ENCODE measurements around the gene KIF4B.

DNA sequence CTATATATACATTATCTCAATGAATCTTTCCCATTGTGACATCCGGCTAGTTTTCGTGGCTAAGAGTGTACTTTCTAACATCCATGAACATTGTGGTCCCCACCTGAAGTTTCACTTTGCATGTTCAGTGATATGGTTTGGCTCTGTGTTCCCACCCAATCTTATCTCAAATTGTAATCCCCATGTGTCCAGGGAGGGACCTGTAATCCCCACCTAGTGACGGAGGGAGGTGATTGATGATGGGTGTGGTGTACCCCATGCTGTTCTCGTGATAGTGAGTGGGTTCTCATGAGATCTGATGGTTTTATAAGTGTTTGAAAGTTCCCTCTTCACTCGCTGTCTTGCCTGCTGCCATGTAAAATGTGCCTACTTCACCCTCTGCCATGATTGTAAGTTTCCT, 44.6 kb upstream of the KIF4B start:
- TF ChIP-seq, protein P1, sequence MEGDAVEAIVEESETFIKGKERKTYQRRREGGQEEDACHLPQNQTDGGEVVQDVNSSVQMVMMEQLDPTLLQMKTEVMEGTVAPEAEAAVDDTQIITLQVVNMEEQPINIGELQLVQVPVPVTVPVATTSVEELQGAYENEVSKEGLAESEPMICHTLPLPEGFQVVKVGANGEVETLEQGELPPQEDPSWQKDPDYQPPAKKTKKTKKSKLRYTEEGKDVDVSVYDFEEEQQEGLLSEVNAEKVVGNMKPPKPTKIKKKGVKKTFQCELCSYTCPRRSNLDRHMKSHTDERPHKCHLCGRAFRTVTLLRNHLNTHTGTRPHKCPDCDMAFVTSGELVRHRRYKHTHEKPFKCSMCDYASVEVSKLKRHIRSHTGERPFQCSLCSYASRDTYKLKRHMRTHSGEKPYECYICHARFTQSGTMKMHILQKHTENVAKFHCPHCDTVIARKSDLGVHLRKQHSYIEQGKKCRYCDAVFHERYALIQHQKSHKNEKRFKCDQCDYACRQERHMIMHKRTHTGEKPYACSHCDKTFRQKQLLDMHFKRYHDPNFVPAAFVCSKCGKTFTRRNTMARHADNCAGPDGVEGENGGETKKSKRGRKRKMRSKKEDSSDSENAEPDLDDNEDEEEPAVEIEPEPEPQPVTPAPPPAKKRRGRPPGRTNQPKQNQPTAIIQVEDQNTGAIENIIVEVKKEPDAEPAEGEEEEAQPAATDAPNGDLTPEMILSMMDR (IDR thresholded peaks at IDR 0.05; ENCODE audit: poor library complexity), result no peak
- TF ChIP-seq EZH2 (IDR thresholded peaks at IDR 0.05; ENCODE audit: borderline replicate concordance) (no peak), EZH2phosphoT487 (IDR thresholded peaks at IDR 0.05; ENCODE audit: low read depth, severe bottlenecking, unreplicated experiment) (no peak)
